IPS DF 19.7 (cell line): Measurements from ENCODE around the gene HEPACAM.

Experiments used
- DNase-seq: peaks from one replicate; pipeline ENCODE4 v3.0.0-alpha.2; 2013; ENCODE audit warnings: low read depth, low spot score

Gene HEPACAM

DNA sequence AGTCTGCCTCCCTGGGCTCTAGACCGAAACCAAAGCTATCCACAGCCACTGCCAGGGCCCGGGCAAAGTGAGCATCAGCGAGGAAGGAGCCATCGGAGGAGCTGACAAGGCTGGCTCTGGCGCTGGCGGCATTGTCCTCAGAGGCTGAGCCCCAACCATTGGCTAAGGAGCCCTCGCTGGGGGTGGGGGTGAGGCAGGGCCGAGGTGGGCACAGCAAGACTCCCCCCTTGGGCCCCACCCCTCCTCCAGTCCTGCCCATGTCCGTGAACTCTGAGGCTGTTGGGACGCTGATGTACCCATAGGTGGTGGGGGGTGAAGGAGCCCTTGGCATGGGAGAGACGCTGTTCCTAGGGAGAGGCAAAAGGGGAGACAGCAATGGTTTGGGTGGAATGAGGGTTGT is 49.4 kb downstream of the HEPACAM start:
- DNase-seq, result no peak

DNA sequence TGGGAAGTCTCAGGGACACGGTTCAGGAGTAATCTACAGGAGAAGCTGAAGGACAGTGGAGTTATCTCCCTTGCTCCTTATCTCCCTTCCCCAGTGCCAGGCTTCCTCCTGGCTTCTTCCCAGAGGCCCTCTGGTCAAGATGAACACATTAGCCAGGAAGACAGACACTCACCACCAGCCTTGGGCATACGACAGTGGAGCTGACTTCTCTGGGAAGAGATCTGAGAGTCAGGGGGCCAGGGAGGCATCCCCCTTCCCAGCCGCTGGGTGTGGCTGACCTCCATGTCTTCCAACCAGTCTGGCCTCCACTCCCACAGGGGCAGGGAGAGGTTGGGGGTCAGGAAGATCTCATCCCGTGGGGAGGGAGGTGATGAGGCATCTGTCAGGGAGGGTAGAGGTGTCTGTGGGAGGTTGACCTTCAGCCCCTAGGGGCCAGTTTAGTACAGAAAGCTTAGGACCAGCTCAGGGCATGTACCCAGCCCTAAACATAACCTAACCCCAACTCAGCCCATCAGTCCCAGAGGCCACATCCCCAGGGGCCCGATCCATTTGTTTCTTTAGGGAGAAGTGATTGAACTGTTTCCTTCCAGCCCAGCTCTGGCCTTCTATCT is 50.9 kb downstream of the HEPACAM start:
- no peak for DNase-seq

DNA sequence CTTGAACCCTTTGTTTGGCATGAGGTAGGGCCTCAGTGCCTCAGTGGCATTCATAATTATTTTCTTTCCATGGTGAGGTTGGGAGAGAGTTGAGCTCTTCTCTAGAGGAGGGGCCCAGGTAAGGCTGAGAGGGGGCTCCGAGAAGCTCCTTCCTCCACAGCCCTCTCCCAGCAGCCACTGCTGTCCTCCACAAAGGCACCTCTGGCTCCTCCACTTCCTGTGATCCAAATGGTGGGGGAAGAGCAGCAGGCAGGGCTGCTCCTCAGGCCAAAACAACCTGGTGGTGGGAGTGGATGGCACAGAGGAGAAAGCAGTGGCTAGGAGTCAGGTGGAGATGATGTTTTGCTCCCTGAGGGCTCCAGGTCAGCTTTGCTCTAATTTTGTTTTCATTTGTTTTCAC is 51.5 kb downstream of the HEPACAM start:
- DNase-seq, result no peak

DNA sequence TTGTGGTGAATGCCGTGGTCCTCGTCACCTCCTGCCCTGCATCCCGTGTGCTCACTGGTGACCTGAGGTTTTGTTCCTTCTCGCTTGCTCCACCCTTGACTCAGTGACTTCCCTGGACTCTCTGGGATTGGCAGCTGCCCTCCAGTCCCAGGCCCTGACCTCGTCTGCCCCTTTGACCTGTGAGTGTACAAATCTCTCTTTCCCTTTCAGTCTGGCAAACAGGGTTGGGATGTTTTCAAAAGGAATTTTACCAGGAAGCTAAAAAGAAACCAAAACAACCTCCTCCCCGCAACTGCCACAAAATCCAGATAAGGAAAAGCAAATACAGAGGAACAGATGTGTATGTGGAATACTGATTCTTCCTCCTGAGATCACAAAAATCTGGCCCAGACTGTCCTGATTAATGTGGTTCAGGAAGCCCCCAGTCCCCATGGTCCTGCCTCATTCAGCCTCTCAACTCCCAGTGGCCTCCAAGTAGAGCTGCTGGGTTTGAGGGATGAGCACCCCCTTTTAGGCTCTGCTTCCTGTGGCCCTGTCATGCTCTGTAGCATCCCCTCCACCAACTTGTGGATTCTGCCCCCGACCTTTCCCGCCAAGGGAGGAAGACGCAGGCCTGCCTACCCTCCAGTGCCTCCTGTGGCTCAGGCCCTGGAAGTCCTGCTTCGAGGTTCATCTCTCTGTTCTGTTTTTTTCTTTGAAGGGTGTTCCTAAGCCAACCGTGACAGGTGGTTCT is 53.3 kb downstream of the HEPACAM start:
- DNase-seq, result no peak

DNA sequence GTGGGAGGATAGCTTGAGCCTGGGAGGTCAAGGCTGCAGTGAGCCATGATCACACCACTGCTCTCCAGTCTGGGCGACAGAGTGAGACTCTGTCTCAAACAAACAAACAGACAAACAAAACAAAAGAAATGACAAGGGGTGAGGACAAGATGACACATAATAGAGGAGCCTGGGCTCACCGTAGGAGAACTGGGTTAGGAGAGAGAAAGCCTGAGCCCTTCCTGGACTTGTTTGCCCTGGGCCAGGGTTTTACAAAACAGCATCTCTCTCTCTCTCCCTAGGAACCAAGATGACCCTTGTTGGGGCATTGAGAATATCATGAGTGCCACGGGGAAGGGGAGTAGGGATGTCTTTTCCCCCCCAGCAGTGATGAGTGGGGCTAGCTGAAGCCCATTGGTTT is 54.9 kb downstream of the HEPACAM start:
- DNase-seq, result no peak

DNA sequence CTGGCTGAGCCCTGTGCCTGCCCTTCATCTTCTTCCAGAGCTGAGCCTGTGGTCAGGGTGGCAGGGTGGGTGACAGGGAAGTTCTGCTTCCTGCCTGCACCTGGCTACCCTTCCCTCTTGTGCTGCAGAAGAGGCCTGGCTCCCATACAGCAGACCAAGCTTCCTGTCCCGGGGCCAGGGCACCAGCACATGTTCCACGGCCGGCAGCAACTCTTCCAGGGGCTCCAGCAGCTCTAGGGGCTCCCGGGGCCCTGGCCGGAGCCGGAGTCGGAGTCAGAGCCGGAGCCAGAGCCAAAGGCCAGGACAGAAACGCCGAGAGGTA is 55.6 kb downstream of the HEPACAM start:
- no peak for DNase-seq

DNA sequence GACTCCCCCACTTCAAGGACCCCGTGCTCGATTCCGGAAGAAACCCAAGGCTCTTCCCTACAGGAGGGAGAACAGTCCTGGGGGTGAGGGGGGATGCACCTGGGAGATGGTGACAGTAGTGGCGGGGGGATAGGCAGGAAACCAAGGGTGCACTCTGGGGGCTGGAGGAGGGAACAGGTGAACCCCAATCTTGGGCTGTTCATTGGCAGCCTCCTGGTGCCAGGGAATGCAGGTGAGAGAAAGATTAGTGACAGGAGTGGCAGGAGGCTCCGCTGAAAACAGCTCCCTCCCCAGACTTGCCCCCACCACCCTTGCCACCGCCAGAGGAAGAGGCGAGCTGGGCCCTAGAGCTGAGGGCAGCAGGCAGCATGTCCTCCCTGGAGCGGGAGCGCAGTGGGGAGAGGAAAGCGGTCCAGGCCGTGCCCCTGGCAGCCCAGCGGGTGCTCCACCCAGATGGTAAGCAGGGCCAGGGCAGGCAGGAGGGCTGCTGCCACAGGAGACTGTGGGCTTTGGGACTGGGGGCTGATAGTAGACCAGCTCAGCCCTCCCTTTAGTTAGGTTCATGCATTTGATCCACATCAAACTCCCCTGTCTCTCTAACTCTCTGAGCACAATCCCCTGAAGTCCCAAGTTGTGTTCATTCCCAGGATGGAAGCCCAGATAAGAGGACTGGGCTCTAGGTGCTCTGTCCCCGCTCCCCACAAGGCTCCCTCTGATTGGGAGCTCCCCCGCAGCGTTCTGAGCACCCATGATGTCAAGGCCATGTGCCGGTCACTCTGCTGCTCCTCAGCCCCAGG is 56.2 kb downstream of the HEPACAM start:
- DNase-seq, result no peak

DNA sequence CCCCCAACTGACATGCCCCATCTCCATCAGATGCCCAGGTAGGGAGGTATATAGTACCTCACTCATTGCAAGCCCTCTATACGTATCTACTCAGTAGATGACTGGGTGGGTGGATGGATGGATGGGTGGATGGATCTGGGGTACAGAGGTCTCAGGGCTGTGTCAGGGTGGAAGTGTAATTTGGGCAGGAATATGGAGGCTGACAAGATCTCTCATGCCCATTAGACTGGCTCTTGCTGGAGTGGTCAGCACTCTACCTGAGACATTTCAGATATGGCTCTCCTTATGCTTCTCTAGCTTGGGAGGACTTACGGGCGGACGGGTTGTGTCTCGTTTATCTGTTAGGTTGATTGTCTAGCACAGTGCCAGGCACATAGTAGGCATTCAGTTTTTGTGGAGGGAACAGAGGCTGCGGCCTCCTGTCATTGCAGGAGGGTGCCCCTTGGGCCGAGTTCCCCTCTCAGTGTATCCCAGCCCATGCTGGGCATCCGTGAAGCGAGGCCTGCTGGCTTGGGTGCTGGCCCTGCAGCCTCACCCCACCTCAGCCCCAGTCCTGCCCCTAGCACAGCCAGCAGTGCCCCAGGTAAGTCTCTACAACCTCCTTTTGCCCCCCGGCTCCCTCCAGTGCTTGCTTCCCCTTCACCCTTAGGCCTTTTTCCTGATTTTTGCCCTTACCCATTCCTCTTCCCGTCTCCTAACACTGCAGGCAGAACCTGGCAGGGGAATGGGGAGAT is 56.9 kb downstream of the HEPACAM start:
- no peak for DNase-seq

DNA sequence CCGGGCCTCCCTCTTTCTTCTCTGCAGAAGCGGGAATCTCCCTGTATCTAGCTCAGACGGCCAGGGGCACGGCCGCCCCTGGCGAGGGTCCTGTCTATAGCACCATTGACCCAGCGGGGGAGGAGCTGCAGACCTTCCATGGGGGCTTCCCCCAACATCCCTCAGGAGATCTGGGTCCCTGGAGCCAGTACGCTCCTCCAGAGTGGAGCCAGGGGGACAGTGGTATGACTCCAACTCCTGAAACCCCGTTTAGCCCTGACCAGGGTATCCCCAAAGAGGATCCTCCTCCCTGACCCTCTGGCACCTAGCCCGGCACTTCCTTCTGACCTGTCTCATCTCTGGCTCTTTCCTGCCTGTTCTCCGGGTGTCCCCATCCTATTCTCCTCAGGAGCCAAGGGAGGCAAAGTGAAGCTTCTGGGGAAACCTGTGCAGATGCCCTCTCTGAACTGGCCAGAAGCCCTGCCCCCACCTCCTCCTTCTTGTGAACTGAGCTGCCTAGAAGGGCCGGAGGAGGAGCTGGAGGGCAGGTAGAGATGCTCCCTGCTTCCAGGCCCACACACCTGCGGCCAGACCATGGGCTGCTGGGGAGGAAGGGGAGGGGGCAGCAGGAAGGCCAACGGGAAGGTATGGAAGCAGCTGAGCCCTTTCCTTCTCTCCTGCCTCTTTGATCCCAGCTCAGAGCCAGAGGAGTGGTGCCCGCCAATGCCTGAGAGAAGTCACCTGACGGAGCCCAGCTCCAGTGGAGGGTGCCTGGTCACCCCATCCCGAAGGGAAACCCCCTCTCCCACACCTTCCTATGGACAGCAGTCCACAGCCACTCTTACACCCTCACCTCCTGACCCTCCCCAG is 57.7 kb downstream of the HEPACAM start:
- no peak for DNase-seq

DNA sequence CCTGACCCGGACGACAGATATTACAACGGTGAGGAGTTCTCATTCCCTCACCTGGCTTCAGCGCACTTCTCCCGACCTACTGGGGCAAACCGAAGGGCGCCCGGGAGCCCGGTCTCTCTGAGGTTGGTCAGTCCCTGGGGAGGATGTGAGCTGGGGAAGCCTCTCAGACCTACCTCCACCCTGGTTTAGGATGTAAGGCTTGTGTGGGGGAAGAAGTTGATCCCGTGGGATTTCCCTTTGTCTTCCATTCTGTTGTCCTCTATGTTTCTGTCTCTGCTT is 58.3 kb downstream of the HEPACAM start:
- DNase-seq, result no peak

DNA sequence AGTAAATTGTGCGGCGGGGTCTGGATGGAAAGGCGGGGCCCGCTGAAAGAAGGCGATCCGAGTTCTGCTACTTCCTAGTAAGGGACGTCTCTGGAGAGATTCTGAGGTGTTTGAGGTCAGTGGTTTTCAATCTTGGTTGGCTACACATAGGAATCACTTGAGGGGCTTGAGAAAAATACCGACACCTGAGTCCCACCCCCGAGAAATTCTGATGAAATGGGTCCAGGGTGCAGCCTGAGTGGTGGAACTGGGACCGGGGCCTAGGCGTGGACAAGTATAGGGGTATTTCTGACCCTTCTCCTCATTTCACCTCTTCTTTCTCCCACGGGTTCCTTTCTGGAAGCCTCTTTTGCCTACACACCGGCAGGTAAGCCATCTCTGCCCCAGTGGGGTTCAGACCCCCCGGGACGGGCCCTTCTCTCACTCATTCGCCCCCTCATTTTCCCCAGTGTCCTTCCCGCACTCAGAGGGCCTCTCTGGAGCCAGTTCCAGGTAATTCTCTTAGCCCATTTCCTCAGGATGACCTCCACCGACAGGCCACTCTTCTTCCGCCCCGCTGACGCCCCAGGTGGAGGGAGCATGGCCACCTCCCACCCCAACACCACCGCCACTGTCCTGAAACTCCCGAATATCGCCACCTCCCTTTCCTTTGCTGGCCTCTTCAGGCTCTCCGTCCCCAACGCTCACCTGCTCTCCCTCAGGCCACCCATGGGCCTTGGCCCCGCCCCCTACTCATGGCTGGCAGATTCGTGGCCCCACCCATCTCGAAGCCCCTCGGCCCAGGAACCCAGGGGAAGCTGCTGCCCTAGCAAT is 58.8 kb downstream of the HEPACAM start:
- no peak for DNase-seq

DNA sequence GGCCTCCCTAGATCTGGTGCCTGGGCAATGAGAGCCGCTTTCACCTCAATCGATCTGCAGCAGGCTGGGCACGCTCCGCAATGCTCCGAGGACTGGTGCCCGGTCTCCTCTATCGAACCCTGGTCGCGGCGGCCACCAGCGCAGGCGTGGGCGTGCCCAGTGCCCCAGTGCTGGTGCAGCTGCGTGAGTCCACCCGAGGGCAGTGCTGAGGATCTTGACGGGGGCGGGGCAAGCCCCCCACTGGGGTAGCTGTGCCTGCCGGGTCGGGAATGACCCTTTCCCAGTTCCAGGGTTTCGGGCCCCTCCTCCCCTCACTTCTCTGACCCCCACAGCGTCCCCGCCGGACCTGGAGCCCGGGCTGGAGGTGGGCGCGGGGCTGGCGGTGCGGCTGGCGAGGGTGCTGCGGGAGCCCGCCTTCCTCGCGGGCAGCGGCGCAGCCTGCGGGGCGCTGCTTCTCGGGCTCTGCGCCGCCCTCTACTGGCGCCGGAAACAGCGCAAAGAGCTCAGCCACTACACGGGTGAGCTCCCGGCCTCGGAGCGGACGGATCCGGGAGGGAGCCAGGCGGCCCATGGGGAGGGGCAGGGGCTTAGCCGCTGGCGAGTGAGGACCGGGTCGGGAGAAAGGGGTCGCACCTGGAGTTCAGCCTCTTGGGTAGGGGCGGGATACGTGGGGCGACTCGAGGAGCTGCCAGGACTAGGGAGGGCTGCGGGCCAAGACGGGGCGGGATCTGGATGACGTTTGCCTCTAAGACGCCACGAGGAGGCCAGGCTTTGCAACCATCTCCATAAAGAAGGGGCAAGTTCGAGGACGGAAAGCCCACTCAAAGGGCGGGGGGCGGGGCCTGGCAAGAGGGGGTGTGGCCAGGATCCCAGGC is 59.7 kb downstream of the HEPACAM start:
- peak; percentile 80 for DNase-seq

DNA sequence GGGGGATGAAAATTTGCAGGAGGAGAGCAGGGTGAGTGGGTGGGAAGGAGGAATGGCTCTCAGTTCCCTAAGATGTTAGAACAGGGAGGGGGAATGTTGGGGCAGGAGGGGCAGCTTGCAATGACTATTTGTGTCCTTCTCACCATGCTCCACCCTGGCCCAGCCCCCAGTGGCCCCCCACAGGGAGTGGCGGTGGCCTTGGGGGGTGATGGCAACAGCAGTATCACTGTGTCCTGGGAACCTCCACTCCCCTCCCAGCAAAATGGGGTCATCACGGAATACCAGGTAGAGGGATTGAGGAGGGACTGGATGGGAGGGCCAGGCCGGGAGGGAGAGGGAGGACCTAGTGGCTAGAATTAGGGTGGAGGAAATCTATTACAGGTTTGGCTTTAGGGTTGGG is 60.4 kb downstream of the HEPACAM start:
- DNase-seq, result no peak

DNA sequence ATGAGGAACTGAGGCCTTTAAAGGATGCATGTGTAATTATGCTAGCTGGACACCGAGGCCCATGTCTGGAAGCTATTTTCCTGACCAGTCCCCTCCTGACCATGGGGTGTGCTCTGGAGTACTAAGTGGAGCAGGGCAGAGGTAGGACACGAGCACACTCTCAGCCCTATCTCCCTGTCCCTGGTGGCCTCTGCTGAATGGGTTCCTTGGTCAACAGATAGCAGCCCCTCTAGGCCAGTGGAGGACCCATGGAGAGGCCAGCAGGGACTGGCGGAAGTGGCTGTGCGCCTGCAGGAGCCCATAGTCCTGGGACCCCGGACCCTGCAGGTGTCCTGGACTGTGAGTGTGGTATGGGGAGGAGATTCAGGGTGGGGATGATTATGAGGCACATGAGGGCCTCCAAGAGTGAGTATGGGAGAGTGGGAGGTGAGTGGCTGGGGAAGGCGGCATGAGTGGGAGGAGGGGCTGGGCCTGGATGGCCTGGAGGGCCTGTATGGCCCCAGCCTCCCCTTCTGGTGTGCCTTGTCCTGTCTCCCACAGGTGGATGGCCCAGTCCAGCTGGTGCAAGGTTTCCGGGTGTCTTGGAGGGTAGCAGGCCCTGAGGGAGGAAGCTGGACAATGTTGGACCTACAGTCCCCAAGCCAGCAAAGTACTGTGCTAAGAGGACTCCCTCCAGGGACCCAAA is 61.1 kb downstream of the HEPACAM start:
- no peak for DNase-seq

DNA sequence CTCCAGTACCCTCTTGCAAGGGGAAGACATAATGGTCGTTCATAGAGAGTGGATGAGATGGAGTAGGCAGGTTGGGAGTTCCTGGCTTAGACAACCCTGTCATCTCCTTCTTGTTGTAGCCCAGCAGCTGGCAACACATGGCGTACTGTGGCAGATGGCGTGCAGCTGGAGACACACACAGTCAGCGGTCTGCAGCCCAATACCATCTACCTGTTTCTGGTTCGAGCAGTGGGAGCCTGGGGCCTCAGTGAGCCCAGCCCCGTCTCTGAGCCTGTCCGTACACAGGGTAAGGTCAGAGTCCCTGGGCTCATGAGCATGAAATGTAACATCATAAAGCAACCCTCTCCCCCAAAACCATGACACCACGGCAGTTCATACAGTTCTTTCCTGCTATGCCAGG is 61.9 kb downstream of the HEPACAM start:
- DNase-seq, result no peak

DNA sequence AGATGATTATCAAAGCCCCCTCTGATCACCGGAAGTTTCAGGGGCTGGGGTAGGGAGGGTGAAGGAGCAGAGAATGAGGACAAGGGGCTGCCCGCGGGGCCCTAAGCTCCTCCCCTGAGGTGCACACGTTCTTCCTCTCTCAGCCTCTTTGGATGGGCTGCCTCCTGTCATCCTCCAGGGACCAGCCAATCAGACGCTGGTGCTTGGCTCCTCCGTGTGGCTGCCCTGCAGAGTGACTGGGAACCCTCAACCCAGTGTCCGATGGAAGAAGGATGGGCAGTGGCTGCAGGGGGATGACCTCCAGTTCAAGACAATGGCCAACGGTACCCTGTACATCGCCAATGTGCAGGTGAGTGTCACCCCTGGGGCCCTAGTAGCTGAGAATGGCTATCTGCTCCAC is 63.1 kb downstream of the HEPACAM start:
- DNase-seq, result no peak

DNA sequence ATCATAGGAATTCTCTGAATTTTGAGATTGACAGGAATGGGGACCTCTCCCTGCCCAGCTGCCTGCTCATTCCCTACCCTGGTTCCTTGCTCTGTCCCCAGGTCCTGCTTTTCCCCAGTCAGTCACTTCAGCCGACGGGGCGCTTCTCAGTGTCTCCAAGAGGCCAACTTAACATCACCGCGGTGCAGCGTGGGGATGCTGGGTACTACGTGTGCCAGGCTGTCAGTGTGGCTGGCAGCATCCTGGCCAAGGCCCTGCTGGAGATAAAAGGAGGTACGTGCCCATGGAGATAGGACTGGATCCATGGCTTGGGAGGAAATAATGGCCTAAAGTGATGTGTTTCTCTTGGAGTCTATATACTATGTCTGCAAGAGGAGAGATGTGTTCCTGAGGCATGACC is 63.6 kb downstream of the HEPACAM start:
- no peak for DNase-seq

DNA sequence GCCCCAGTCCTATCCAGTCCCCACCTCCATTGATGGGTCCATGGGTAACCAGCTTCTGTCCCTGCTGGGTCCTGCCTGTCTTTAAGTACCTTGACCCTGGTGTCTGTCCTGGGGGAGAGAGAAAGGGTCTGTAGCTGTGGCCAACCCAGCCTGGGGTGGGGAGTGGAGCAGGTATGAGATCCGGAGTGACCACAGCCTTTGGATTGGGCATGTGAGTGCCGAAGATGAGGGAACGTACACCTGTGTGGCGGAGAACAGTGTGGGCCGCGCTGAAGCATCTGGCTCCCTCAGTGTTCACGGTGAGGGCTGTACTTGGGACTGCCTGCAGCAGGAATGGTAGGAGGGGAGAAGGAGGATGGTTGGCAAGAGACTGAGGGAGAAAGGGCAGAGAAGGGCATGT is 65.4 kb downstream of the HEPACAM start:
- DNase-seq, result no peak

DNA sequence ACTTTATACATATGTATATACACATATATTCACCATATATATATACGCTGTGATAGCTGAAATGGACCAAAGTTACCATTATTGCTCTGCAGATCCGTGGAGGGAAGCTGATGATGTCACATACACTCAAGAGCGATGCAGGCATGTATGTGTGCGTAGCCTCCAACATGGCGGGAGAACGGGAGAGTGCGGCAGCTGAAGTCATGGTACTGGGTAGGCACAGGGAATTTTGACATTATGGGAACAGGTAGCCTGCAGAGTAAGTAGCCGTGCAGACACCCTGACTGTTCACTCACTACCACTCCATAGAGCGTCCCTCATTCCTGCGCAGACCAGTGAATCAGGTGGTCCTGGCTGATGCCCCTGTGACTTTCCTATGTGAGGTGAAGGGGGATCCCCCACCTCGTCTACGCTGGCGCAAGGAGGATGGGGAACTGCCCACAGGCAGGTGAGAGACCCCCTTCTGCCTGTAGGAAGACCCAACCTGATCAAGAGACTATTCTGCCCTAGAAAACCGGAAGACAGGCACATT is 65.9 kb downstream of the HEPACAM start:
- no peak for DNase-seq
